Measurements from ENCODE around the gene NFIA. TPM values are rescaled to one million over a fixed set of nuclear protein-coding genes. Genes with fewer than 3 reads are reported as not detected.

Gene NFIA
- total RNA-seq (2022; extraction: Qiagen RNA extraction; ENCODE audit: low read depth), result 4.8 to 7.2 TPM (median 6.4 TPM) in 5 replicates

DNA sequence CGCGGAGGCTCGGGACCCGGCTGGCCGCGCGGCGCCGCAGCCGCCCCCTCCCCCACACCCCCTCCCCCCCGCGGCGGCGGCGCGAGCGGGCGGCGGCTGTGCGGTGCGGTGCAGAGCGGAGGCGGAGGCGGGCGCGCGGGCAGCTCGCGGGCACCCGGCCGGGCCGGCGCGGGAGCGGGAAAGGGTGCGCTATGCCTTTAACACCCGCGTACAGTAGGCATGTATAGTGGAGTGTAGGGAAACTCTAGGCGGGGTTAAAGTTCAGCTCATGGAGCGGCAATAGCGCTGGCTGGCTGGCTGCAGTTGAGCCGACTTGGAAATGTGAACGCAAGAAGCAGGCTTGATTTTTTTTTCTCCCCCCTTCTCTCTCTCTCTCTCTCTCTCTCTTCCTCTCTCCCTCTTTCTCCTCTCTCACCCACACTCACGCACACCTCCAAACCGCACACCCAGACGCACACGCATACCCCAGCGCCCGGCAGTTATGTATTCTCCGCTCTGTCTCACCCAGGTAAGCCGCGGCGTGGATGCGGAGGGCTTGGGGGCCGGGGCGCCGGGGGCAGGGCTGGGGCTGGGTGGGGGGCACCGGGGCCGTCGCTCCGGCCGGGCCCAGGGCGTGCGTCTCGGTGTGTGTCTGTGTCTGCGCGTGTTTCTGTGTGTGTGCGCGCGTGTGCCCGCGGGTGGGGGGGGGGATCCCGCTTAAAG lies at the start of gene NFIA:
NFIA (plus strand) TSS at position 251 of the 702 bp plus-strand sequence.

All from A549 treated with ZK216348 at 1 μM for 4 hours (cell line).